Neural crest cell (in vitro differentiated cells): ENCODE data around the gene CHKA. TPM values are rescaled to one million over a fixed set of nuclear protein-coding genes. Genes with fewer than 3 reads are reported as not detected.
"Not testable (repeated sequence)": the region's sequence is repeated elsewhere in the genome, so short reads cannot be mapped to it uniquely, and the experiment has no call there.

Source experiments
- DNase-seq: peaks from one replicate; pipeline ENCODE4 v3.0.0; 2021; ENCODE audit warnings: low read depth, mixed read lengths, low spot score
- H3K27ac Mint-ChIP-seq: one replicate; pipeline ENCODE4 v1.8.0; 2021; ENCODE audit warnings: mild to moderate bottlenecking, mixed read lengths; ENCODE audit not compliant: unreplicated experiment
- H3K27me3 Mint-ChIP-seq: 2 replicates; pipeline ENCODE4 v1.8.0; 2021; ENCODE audit warnings: low read depth, mild to moderate bottlenecking, mixed read lengths
- H3K36me3 Mint-ChIP-seq: 2 replicates; pipeline ENCODE4 v1.8.0; 2021; ENCODE audit warnings: low read depth, mild to moderate bottlenecking, mixed read lengths
- H3K4me1 Mint-ChIP-seq: 2 replicates; pipeline ENCODE4 v1.8.0; 2021; ENCODE audit warnings: mixed read lengths
- H3K4me3 Mint-ChIP-seq: one replicate; pipeline ENCODE4 v1.8.0; 2021; ENCODE audit warnings: mild to moderate bottlenecking, mixed read lengths
- H3K9me3 Mint-ChIP-seq: 2 replicates; pipeline ENCODE4 v1.8.0; 2021; ENCODE audit warnings: mixed read lengths
- CTCF ChIP-seq: fragments of 200-600 bp; sonication (generic); conservative IDR thresholded peaks from 2 replicates; pipeline ENCODE4 v1.5.0; 2021; ENCODE audit warnings: antibody characterized with exemption, mild to moderate bottlenecking
- total RNA-seq: library from RNA; stranded (reverse); gene quantifications from 2 replicates; pipeline ENCODE4 v1.2.1, GENCODE V29; 2021

Gene CHKA
- total RNA-seq, 1 donor from 2014 or later = 44.2 TPM

GRCh38 chr11:68096962-68097361 lies 24.2 kb downstream of the CHKA start:
- no peak overlapping the region for H3K27ac Mint-ChIP-seq
- peaks cover 8% of the 10 kb centered on the region for H3K36me3 Mint-ChIP-seq
- no peaks in the 10 kb centered on the region for H3K27me3 Mint-ChIP-seq
- H3K4me1 Mint-ChIP-seq = peaks cover 17% of the 10 kb centered on the region
- peaks cover under 1% of the 10 kb centered on the region for H3K9me3 Mint-ChIP-seq
- no peak for TF ChIP-seq CTCF
- DNase-seq = no peak
- H3K4me3 Mint-ChIP-seq = no peak overlapping the region

GRCh38 chr11:68093565-68093964 lies 27.6 kb downstream of the CHKA start:
- H3K4me1 Mint-ChIP-seq = peaks cover 17% of the 10 kb centered on the region
- no peak overlapping the region for H3K4me3 Mint-ChIP-seq
- no peaks in the 10 kb centered on the region for H3K27me3 Mint-ChIP-seq
- no peak for TF ChIP-seq CTCF
- peaks cover 2% of the 10 kb centered on the region for H3K36me3 Mint-ChIP-seq
- no peak overlapping the region for H3K27ac Mint-ChIP-seq
- no peaks in the 10 kb centered on the region for H3K9me3 Mint-ChIP-seq
- DNase-seq = no peak

- DNase-seq, H3K27ac Mint-ChIP-seq, H3K9me3 Mint-ChIP-seq, H3K27me3 Mint-ChIP-seq, H3K36me3 Mint-ChIP-seq, H3K4me3 Mint-ChIP-seq: not testable (repeated sequence)
- H3K4me1 Mint-ChIP-seq = peaks cover 17% of the 10 kb centered on the region
These were observed 28.2 kb downstream of the CHKA start for GRCh38 chr11:68092946-68093345.

GRCh38 chr11:68092411-68092810 lies 28.8 kb downstream of the CHKA start:
- Mint-ChIP-seq H3K27ac (no peak overlapping the region), H3K4me1 (peaks cover 14% of the 10 kb centered on the region), H3K27me3 (no peaks in the 10 kb centered on the region), H3K9me3 (no peaks in the 10 kb centered on the region), H3K36me3 (no peaks in the 10 kb centered on the region), H3K4me3 (no peak overlapping the region)
- DNase-seq = no peak
- no peak for TF ChIP-seq CTCF

GRCh38 chr11:68090706-68091105 lies 30.5 kb downstream of the CHKA start:
- no peaks in the 10 kb centered on the region for H3K27me3 Mint-ChIP-seq

GRCh38 chr11:68090287-68090686 lies 30.9 kb downstream of the CHKA start:
- H3K4me3 Mint-ChIP-seq = no peak overlapping the region
- no peaks in the 10 kb centered on the region for H3K9me3 Mint-ChIP-seq
- H3K36me3 Mint-ChIP-seq = no peaks in the 10 kb centered on the region
- TF ChIP-seq CTCF = no peak
- peak overlapping the region; percentile 88 for H3K27ac Mint-ChIP-seq
- H3K27me3 Mint-ChIP-seq = no peaks in the 10 kb centered on the region
- H3K4me1 Mint-ChIP-seq = peaks cover 14% of the 10 kb centered on the region
- DNase-seq = no peak

More at GRCh38 chr11:68090706-68091105, 30.5 kb downstream of the CHKA start:
- Mint-ChIP-seq H3K36me3 (no peaks in the 10 kb centered on the region), H3K4me1 (peaks cover 14% of the 10 kb centered on the region), H3K27ac (peak overlapping the region; percentile 88), H3K4me3 (no peak overlapping the region), H3K9me3 (no peaks in the 10 kb centered on the region)
- no peak for TF ChIP-seq CTCF
- DNase-seq = no peak
